ENCODE results near the gene NKX2-2. TPM values are rescaled to one million over a fixed set of nuclear protein-coding genes. Genes with fewer than 3 reads are reported as not detected.

The NKX2-2 gene
- total RNA-seq, 1 experiment from 2014 or later, result not detected

GRCh38 chr20:21556398-21556797 is 42.5 kb upstream of the NKX2-2 start:
- no peak overlapping the region for H3K4me3 Mint-ChIP-seq (ENCODE audit: low read depth, unreplicated experiment)

GRCh38 chr20:21555470-21556120 is 41.7 kb upstream of the NKX2-2 start:
- CTCF ChIA-PET, result no interaction called here
- Mint-ChIP-seq H3K36me3 (ENCODE audit: insufficient read depth, unreplicated experiment) (no peaks in the 10 kb centered on the region), H3K4me1 (ENCODE audit: low read depth, unreplicated experiment) (no peaks in the 10 kb centered on the region), H3K27me3 (ENCODE audit: unreplicated experiment) (peaks cover 26% of the 10 kb centered on the region), H3K27ac (ENCODE audit: unreplicated experiment) (no peak overlapping the region), H3K4me3 (ENCODE audit: low read depth, unreplicated experiment) (no peak overlapping the region), H3K9me3 (ENCODE audit: low read depth, unreplicated experiment) (no peaks in the 10 kb centered on the region)
- intact Hi-C loops (cut with micrococcal nuclease; ENCODE audit: unreplicated experiment), result no loop called here
- no peak for TF ChIP-seq CTCF (IDR thresholded peaks at IDR 0.05; ENCODE audit: unreplicated experiment)
- DNase-seq, result no peak
- BruUV-seq (replicated peaks), result no TSS peak

More at GRCh38 chr20:21556398-21556797, 42.5 kb upstream of the NKX2-2 start:
- Mint-ChIP-seq H3K36me3 (ENCODE audit: insufficient read depth, unreplicated experiment) (no peaks in the 10 kb centered on the region), H3K4me1 (ENCODE audit: low read depth, unreplicated experiment) (no peaks in the 10 kb centered on the region), H3K9me3 (ENCODE audit: low read depth, unreplicated experiment) (no peaks in the 10 kb centered on the region), H3K27ac (ENCODE audit: unreplicated experiment) (no peak overlapping the region), H3K27me3 (ENCODE audit: unreplicated experiment) (peaks cover 26% of the 10 kb centered on the region)
- DNase-seq, result no peak
- intact Hi-C loops (cut with micrococcal nuclease; ENCODE audit: unreplicated experiment), result no loop called here
- no TSS peak for BruUV-seq (replicated peaks)
- CTCF ChIA-PET, result no interaction called here
- no peak for TF ChIP-seq CTCF (IDR thresholded peaks at IDR 0.05; ENCODE audit: unreplicated experiment)

GRCh38 chr20:21554985-21555384 is 41.1 kb upstream of the NKX2-2 start:
- intact Hi-C loops (cut with micrococcal nuclease; ENCODE audit: unreplicated experiment), result no loop called here
- no peak overlapping the region for H3K4me3 Mint-ChIP-seq (ENCODE audit: low read depth, unreplicated experiment)
- H3K27me3 Mint-ChIP-seq (ENCODE audit: unreplicated experiment), result peaks cover 26% of the 10 kb centered on the region
- no peaks in the 10 kb centered on the region for H3K9me3 Mint-ChIP-seq (ENCODE audit: low read depth, unreplicated experiment)
- H3K4me1 Mint-ChIP-seq (ENCODE audit: low read depth, unreplicated experiment), result no peaks in the 10 kb centered on the region
- CTCF ChIA-PET, result no interaction called here
- H3K36me3 Mint-ChIP-seq (ENCODE audit: insufficient read depth, unreplicated experiment), result no peaks in the 10 kb centered on the region
- TF ChIP-seq CTCF (IDR thresholded peaks at IDR 0.05; ENCODE audit: unreplicated experiment), result no peak
- no peak overlapping the region for H3K27ac Mint-ChIP-seq (ENCODE audit: unreplicated experiment)
- BruUV-seq (replicated peaks), result no TSS peak
- DNase-seq, result no peak

GRCh38 chr20:21554376-21554890 is 40.6 kb upstream of the NKX2-2 start:
- no peak overlapping the region for H3K4me3 Mint-ChIP-seq (ENCODE audit: low read depth, unreplicated experiment)
- intact Hi-C loops (cut with micrococcal nuclease; ENCODE audit: unreplicated experiment), result no loop called here
- no peak overlapping the region for H3K27ac Mint-ChIP-seq (ENCODE audit: unreplicated experiment)
- H3K9me3 Mint-ChIP-seq (ENCODE audit: low read depth, unreplicated experiment), result no peaks in the 10 kb centered on the region
- peaks cover 26% of the 10 kb centered on the region for H3K27me3 Mint-ChIP-seq (ENCODE audit: unreplicated experiment)
- no TSS peak for BruUV-seq (replicated peaks)
- H3K4me1 Mint-ChIP-seq (ENCODE audit: low read depth, unreplicated experiment), result no peaks in the 10 kb centered on the region
- CTCF ChIA-PET, result no interaction called here
- no peak for DNase-seq
- no peaks in the 10 kb centered on the region for H3K36me3 Mint-ChIP-seq (ENCODE audit: insufficient read depth, unreplicated experiment)
- TF ChIP-seq CTCF (IDR thresholded peaks at IDR 0.05; ENCODE audit: unreplicated experiment), result no peak

All from Calu3 (cell line).